HepG2 (cell line): ENCODE data around the gene NEU1. TPM values are rescaled to one million over a fixed set of nuclear protein-coding genes. Genes with fewer than 3 reads are reported as not detected.

Experiments used
- CENPX ChIP-seq: sonication (generic); formaldehyde crosslinking; IDR thresholded peaks from 2 replicates; pipeline ENCODE4 v1.9.0; 2021; ENCODE audit warnings: mild to moderate bottlenecking, missing genetic modification reagents, moderate library complexity
- ELF1 ChIP-seq: sonication (generic); formaldehyde crosslinking; IDR thresholded peaks from 2 replicates; pipeline ENCODE4 v1.4.0; 2020; ENCODE audit warnings: missing genetic modification reagents
- HOXA3 ChIP-seq: sonication (generic); formaldehyde crosslinking; IDR thresholded peaks from 2 replicates; pipeline ENCODE4 v1.5.0; 2020; ENCODE audit warnings: missing genetic modification reagents
- KLF13 ChIP-seq: sonication (generic); formaldehyde crosslinking; IDR thresholded peaks from 2 replicates; pipeline ENCODE4 v1.4.0; 2020; ENCODE audit warnings: mild to moderate bottlenecking, missing genetic modification reagents
- KLF16 ChIP-seq, 2 experiments: sonication (generic) in 1 of 2; formaldehyde crosslinking in 1 of 2; IDR thresholded peaks; 2 replicates each; pipeline versions ENCODE4 v1.6.1 to v1.8.0; 2016 to 2023; ENCODE audit warnings: missing genetic modification reagents in 2 of 2, missing compliant biosample characterization in 1 of 2
- MXD3 ChIP-seq: IDR thresholded peaks from 2 replicates; pipeline ENCODE4 v1.6.1; 2016; ENCODE audit warnings: mild to moderate bottlenecking, missing biosample characterization, missing genetic modification reagents
- PHF21A ChIP-seq: sonication (generic); formaldehyde crosslinking; IDR thresholded peaks from 2 replicates; pipeline ENCODE4 v1.5.0; 2020; ENCODE audit warnings: mild to moderate bottlenecking, missing genetic modification reagents
- PRPF4 ChIP-seq: fragments of 200-400 bp; formaldehyde crosslinking; IDR thresholded peaks from 2 replicates; pipeline ENCODE4 v1.6.1; 2016; ENCODE audit warnings: low read length, low read depth; ENCODE audit not compliant: poor library complexity, severe bottlenecking
- RARA ChIP-seq: IDR thresholded peaks from 2 replicates; pipeline ENCODE4 v1.6.1; 2016; ENCODE audit warnings: missing genetic modification reagents, missing compliant biosample characterization
- YY1 ChIP-seq: IDR thresholded peaks from 2 replicates; pipeline ENCODE4 v1.6.1; 2011; ENCODE audit warnings: low read length, low read depth, moderate library complexity, mild to moderate bottlenecking; ENCODE audit not compliant: insufficient read depth, insufficient replicate concordance
- ZC3H13 ChIP-seq: sonication (generic); formaldehyde crosslinking; IDR thresholded peaks from 2 replicates; pipeline ENCODE4 v1.8.1; 2023; ENCODE audit warnings: mild to moderate bottlenecking, missing genetic modification reagents, moderate library complexity
- ZNF30 ChIP-seq: sonication (generic); formaldehyde crosslinking; IDR thresholded peaks from 2 replicates; pipeline ENCODE4 v1.5.0; 2020; ENCODE audit warnings: mild to moderate bottlenecking, missing genetic modification reagents
- ZNF773 ChIP-seq: sonication (generic); formaldehyde crosslinking; IDR thresholded peaks from 2 replicates; pipeline ENCODE4 v1.4.0; 2020; ENCODE audit warnings: missing genetic modification reagents, borderline replicate concordance
- ZSCAN29 ChIP-seq: sonication (generic); formaldehyde crosslinking; conservative IDR thresholded peaks from 2 replicates; pipeline ENCODE4 v1.4.0; 2020; ENCODE audit warnings: mild to moderate bottlenecking, missing genetic modification reagents
- polyA plus RNA-seq, 8 experiments: library from polyadenylated mRNA; depleted of rRNA in 3 of 8; stranded (reverse) in 7 of 8; unstranded in 1 of 8; fragments of >200 nt; fragmentation: Illumina TruSeq in 4 of 8; extraction: Trizol in 4 of 8; gene quantifications; 2 replicates each; pipeline versions ENCODE4 v1.2.1 to v1.2.3, GENCODE V29; 2011 to 2016; ENCODE audit warnings: low read depth in 4 of 8, missing spikeins in 1 of 8, mixed read lengths in 1 of 8; ENCODE audit not compliant: insufficient read depth in 1 of 8
- total RNA-seq, 5 experiments: library from RNA; depleted of rRNA; stranded (reverse); fragments of >200 nt; fragmentation: Illumina TruSeq; extraction: Trizol; gene quantifications; 2 replicates each; pipeline ENCODE4 v1.2.3, GENCODE V29; 2016; ENCODE audit warnings: low read depth in 1 of 5
- TF ChIP-seq, protein P1 (sequence below): sonication (generic); formaldehyde crosslinking; IDR thresholded peaks from 2 replicates; pipeline ENCODE4 v1.5.1; 2020; ENCODE audit warnings: missing genetic modification reagents, mild to moderate bottlenecking, borderline replicate concordance
- TF ChIP-seq, protein P2 (sequence below): IDR thresholded peaks from 2 replicates; pipeline ENCODE4 v1.6.1; 2016; ENCODE audit warnings: control low read depth
- TF ChIP-seq, protein P3 (sequence below): sonication (generic); formaldehyde crosslinking; IDR thresholded peaks from 2 replicates; pipeline ENCODE4 v1.5.0; 2020; ENCODE audit warnings: mild to moderate bottlenecking, missing genetic modification reagents, borderline replicate concordance
- TF ChIP-seq, protein P4 (sequence below): sonication (generic); formaldehyde crosslinking; IDR thresholded peaks from 2 replicates; pipeline ENCODE4 v1.4.0; 2020; ENCODE audit warnings: missing genetic modification reagents
- TF ChIP-seq, protein P5 (sequence below): sonication (generic); formaldehyde crosslinking; IDR thresholded peaks from 2 replicates; pipeline ENCODE4 v1.4.0; 2020; ENCODE audit warnings: missing genetic modification reagents, borderline replicate concordance

The NEU1 gene
- total and polyA plus RNA-seq, 2 of the 13 experiments (the other 11 are each of a cell fraction or from before 2014, with no cell fraction given), result 215 to 297 TPM

DNA sequence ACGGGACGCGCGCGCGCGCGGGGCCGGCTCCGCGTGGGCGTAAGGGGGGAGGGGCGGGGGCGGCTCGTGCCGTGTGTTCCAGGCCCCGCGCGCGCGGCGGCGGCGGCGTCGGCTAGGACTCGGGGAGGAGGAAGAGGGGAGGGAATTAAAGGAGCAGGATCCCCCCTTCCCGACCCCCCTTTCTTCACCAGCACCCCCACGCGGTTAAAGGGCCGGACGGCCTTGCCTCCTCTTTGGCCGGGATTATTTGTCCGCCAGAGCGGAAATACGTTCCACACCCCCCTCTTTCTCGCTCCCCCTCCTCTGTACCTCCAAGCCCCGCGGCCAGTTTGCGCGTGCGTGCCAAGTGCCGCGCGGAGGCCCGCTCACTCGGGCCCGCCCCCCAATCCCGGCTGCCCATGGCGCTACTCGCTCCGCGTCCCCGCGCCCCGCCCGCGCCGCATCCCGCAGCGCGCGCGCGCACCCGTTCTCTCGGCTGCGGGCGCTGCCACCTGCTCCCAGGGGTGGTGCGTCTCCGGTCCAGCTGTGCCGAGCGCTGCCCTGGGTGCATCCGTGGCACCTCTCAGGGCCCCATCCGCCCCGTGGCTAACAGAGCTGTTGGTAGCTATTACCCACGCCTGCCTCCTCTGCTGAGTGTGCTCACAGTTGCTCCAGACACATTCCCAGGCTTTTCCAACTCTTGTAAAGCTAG lies 39.5 kb upstream of the NEU1 start, which contains the start of gene ZBTB12 (continued):
- TF ChIP-seq, protein P1, sequence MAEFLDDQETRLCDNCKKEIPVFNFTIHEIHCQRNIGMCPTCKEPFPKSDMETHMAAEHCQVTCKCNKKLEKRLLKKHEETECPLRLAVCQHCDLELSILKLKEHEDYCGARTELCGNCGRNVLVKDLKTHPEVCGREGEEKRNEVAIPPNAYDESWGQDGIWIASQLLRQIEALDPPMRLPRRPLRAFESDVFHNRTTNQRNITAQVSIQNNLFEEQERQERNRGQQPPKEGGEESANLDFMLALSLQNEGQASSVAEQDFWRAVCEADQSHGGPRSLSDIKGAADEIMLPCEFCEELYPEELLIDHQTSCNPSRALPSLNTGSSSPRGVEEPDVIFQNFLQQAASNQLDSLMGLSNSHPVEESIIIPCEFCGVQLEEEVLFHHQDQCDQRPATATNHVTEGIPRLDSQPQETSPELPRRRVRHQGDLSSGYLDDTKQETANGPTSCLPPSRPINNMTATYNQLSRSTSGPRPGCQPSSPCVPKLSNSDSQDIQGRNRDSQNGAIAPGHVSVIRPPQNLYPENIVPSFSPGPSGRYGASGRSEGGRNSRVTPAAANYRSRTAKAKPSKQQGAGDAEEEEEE, result no peak
- TF ChIP-seq ZSCAN29, result no peak
- peak; percentile 76 for TF ChIP-seq YY1
- peak; percentile 82 for TF ChIP-seq HOXA3
- no peak for TF ChIP-seq CENPX (CRISPR knock-in tag)
- TF ChIP-seq, protein P2, sequence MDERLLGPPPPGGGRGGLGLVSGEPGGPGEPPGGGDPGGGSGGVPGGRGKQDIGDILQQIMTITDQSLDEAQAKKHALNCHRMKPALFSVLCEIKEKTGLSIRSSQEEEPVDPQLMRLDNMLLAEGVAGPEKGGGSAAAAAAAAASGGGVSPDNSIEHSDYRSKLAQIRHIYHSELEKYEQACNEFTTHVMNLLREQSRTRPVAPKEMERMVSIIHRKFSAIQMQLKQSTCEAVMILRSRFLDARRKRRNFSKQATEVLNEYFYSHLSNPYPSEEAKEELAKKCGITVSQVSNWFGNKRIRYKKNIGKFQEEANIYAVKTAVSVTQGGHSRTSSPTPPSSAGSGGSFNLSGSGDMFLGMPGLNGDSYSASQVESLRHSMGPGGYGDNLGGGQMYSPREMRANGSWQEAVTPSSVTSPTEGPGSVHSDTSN (CRISPR knock-in tag), result no peak
- TF ChIP-seq ZC3H13 (CRISPR knock-in tag), result 0 out of 2 replicates have a peak, but pooled peaks have one; percentile 87
- no peak for TF ChIP-seq ZNF30
- TF ChIP-seq PHF21A (CRISPR knock-in tag), result peak; percentile 74; the same call in 1 of the 2 replicates
- no peak for TF ChIP-seq PRPF4
- TF ChIP-seq RARA, result no peak
- TF ChIP-seq MXD3, result 0 out of 2 replicates have a peak, but pooled peaks have one; percentile 29
- TF ChIP-seq KLF13, result no peak
- TF ChIP-seq, protein P3, sequence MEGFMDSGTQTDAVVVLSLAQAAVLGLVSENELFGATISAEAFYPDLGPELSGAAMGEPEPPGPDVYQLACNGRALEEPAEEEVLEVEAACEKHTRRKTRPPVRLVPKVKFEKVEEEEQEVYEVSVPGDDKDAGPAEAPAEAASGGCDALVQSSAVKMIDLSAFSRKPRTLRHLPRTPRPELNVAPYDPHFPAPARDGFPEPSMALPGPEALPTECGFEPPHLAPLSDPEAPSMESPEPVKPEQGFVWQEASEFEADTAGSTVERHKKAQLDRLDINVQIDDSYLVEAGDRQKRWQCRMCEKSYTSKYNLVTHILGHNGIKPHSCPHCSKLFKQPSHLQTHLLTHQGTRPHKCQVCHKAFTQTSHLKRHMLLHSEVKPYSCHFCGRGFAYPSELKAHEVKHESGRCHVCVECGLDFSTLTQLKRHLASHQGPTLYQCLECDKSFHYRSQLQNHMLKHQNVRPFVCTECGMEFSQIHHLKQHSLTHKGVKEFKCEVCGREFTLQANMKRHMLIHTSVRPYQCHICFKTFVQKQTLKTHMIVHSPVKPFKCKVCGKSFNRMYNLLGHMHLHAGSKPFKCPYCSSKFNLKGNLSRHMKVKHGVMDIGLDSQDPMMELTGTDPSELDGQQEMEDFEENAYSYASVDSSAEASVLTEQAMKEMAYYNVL, result no peak
- TF ChIP-seq KLF16 (CRISPR knock-in tag; IDR thresholded peaks at IDR 0.05), result no peak
- TF ChIP-seq, protein P4, sequence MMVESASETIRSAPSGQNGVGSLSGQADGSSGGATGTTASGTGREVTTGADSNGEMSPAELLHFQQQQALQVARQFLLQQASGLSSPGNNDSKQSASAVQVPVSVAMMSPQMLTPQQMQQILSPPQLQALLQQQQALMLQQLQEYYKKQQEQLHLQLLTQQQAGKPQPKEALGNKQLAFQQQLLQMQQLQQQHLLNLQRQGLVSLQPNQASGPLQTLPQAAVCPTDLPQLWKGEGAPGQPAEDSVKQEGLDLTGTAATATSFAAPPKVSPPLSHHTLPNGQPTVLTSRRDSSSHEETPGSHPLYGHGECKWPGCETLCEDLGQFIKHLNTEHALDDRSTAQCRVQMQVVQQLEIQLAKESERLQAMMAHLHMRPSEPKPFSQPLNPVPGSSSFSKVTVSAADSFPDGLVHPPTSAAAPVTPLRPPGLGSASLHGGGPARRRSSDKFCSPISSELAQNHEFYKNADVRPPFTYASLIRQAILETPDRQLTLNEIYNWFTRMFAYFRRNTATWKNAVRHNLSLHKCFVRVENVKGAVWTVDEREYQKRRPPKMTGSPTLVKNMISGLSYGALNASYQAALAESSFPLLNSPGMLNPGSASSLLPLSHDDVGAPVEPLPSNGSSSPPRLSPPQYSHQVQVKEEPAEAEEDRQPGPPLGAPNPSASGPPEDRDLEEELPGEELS (CRISPR knock-in tag), result no peak
- TF ChIP-seq, protein P5, sequence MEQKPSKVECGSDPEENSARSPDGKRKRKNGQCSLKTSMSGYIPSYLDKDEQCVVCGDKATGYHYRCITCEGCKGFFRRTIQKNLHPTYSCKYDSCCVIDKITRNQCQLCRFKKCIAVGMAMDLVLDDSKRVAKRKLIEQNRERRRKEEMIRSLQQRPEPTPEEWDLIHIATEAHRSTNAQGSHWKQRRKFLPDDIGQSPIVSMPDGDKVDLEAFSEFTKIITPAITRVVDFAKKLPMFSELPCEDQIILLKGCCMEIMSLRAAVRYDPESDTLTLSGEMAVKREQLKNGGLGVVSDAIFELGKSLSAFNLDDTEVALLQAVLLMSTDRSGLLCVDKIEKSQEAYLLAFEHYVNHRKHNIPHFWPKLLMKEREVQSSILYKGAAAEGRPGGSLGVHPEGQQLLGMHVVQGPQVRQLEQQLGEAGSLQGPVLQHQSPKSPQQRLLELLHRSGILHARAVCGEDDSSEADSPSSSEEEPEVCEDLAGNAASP (CRISPR knock-in tag), result no peak
- no peak for TF ChIP-seq ZNF773 (CRISPR knock-in tag)
- no peak for TF ChIP-seq ELF1 (CRISPR knock-in tag)
